Measurements from ENCODE around the gene COX20. TPM values are rescaled to one million over a fixed set of nuclear protein-coding genes. Genes with fewer than 3 reads are reported as not detected.

COX20 gene
- total RNA-seq, 4 donors from 2014 or later = 6.0 to 41.3 (median 32.3) TPM

GRCh38 chr1:244804841-244805240 lies 30.6 kb upstream of the COX20 start:
- Histone ChIP-seq H3K36me3 (no peaks in the 10 kb centered on the region), H3K27ac (no peak overlapping the region), H3K4me1 (no peaks in the 10 kb centered on the region), H3K9me3 (no peaks in the 10 kb centered on the region), H3K27me3 (no peaks in the 10 kb centered on the region), H3K4me3 (no peak overlapping the region)
- in situ Hi-C loops (cut with MboI; ENCODE audit: low pct_ligation_motif_present in 1 of 4, low pct_unique_long_range_greater_than_20kb in 1 of 4, low sequenced_read_pairs in 3 of 4) (loop anchor here (5.0 to 10.0 kb wide), 3 partner anchors 203 to 240 kb away; no protein-coding TSS in a partner anchor), intact Hi-C loops (cut with DNase I; ENCODE audit: low total_unique reads) (loop anchor here (10.0 kb wide), 1 partner anchor 250 kb away; no protein-coding TSS in a partner anchor)
- TF ChIP-seq CTCF (IDR thresholded peaks at IDR 0.05) (no peak), POLR2AphosphoS5 (IDR thresholded peaks at IDR 0.05) (no peak), EP300 (IDR thresholded peaks at IDR 0.05; ENCODE audit: low read depth) (no peak), POLR2A (IDR thresholded peaks at IDR 0.05) (no peak)
- no peak for DNase-seq
- 94% methylated on average over 7 to 8 of the region's 8 CpGs for WGBS, 2 donors (ENCODE audit: low coverage in 1 of 2)

- no peaks in the 10 kb centered on the region for H3K36me3 ChIP-seq
- no peak overlapping the region for H3K27ac ChIP-seq
- H3K4me1 ChIP-seq = no peaks in the 10 kb centered on the region
- intact Hi-C loops (cut with DNase I; ENCODE audit: low total_unique reads) = loop anchor here (10.0 kb wide), 1 partner anchor 248 kb away; no protein-coding TSS in a partner anchor
- no peak for TF ChIP-seq POLR2A (IDR thresholded peaks at IDR 0.05)
- TF ChIP-seq CTCF (IDR thresholded peaks at IDR 0.05) = no peak
- no peak for TF ChIP-seq POLR2AphosphoS5 (IDR thresholded peaks at IDR 0.05)
- no peak for TF ChIP-seq EP300 (IDR thresholded peaks at IDR 0.05; ENCODE audit: low read depth)
- H3K4me3 ChIP-seq = no peak overlapping the region
- in situ Hi-C loops (cut with MboI; ENCODE audit: low pct_ligation_motif_present in 1 of 4, low pct_unique_long_range_greater_than_20kb in 1 of 4, low sequenced_read_pairs in 3 of 4) = loop anchor here in 3 of 4 donors (10.0 kb wide), 1 partner anchor 238 kb away; no protein-coding TSS in a partner anchor
- no peaks in the 10 kb centered on the region for H3K27me3 ChIP-seq
- DNase-seq = no peak
- no peaks in the 10 kb centered on the region for H3K9me3 ChIP-seq
Observed at GRCh38 chr1:244807138-244807537, 28.3 kb upstream of the COX20 start.

- whole genome bisulfite sequencing, 2 donors (ENCODE audit: low coverage in 1 of 2) = 91 to 98% methylated on average over 9 to 22 of the region's 22 CpGs
- in situ Hi-C loops (cut with MboI; ENCODE audit: low pct_ligation_motif_present in 1 of 4, low pct_unique_long_range_greater_than_20kb in 1 of 4, low sequenced_read_pairs in 3 of 4) = no loop called here
- Histone ChIP-seq H3K4me3 (no peak overlapping the region), H3K27me3 (peaks cover 4% of the 10 kb centered on the region), H3K27ac (no peak overlapping the region), H3K4me1 (no peaks in the 10 kb centered on the region), H3K36me3 (no peaks in the 10 kb centered on the region), H3K9me3 (no peaks in the 10 kb centered on the region)
- no peak for DNase-seq
- TF ChIP-seq POLR2A (IDR thresholded peaks at IDR 0.05) = no peak
- no peak for TF ChIP-seq CTCF (IDR thresholded peaks at IDR 0.05)
- no peak for TF ChIP-seq POLR2AphosphoS5 (IDR thresholded peaks at IDR 0.05)
- TF ChIP-seq EP300 (IDR thresholded peaks at IDR 0.05; ENCODE audit: low read depth) = no peak
- intact Hi-C loops (cut with DNase I; ENCODE audit: low total_unique reads) = no loop called here
Observed at GRCh38 chr1:244810221-244810620, 25.2 kb upstream of the COX20 start.

- intact Hi-C loops (cut with DNase I; ENCODE audit: low total_unique reads) (no loop called here), in situ Hi-C loops (cut with MboI; ENCODE audit: low pct_ligation_motif_present in 1 of 4, low pct_unique_long_range_greater_than_20kb in 1 of 4, low sequenced_read_pairs in 3 of 4) (no loop called here)
- Histone ChIP-seq H3K4me1 (no peaks in the 10 kb centered on the region), H3K27me3 (peaks cover 4% of the 10 kb centered on the region), H3K9me3 (no peaks in the 10 kb centered on the region), H3K36me3 (no peaks in the 10 kb centered on the region), H3K27ac (no peak overlapping the region), H3K4me3 (no peak overlapping the region)
- 83 to 90% methylated on average over 3 to 6 of the region's 6 CpGs for WGBS, 2 donors (ENCODE audit: low coverage in 1 of 2)
- TF ChIP-seq CTCF (IDR thresholded peaks at IDR 0.05) = no peak
- no peak for TF ChIP-seq EP300 (IDR thresholded peaks at IDR 0.05; ENCODE audit: low read depth)
- no peak for TF ChIP-seq POLR2A (IDR thresholded peaks at IDR 0.05)
- no peak for TF ChIP-seq POLR2AphosphoS5 (IDR thresholded peaks at IDR 0.05)
- DNase-seq = no peak
Observed at GRCh38 chr1:244813327-244813726, 22.1 kb upstream of the COX20 start.
